ENCODE results near the gene CCL13. TPM values are rescaled to one million over a fixed set of nuclear protein-coding genes. Genes with fewer than 3 reads are reported as not detected.

CCL13 gene
- total and polyA plus RNA-seq, 4 donors = 0.12 to 0.84 TPM; not detected in 2

DNA sequence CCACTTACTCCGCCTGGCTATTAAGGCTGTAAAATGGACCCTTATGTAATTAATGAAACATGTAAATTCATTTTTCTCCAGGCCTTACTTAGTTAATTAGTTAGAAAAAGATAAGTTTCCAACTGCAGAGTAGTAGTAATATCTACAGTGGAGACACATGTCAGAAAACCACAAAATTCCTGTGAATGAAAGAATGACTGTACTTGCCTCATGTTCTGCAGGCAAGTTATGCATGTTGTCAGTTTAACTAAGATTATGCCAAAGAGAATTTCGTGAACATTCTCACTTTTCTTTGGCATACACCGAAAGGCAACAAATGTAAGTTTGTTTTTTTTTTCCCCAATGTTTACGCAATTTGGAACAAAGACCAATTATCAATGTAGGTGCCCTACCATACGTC is 23.6 kb downstream of the CCL13 start:
- H3K36me3 ChIP-seq (ENCODE audit: control insufficient read depth in 4 of 4, insufficient read depth in 3 of 4, low read depth in 1 of 4, low read length in 3 of 4) = no peaks in the 10 kb centered on the region
- DNase-seq (ENCODE audit: low spot score) = no peak
- H3K9ac ChIP-seq (ENCODE audit: low read depth in 1 of 2, low read length in 2 of 2) = no peak overlapping the region
- H3K9me3 ChIP-seq (ENCODE audit: control insufficient read depth in 4 of 4, low read length in 3 of 4) = no peaks in the 10 kb centered on the region
- H3K4me1 ChIP-seq (ENCODE audit: control insufficient read depth in 4 of 4, insufficient read depth in 4 of 4, low read length in 3 of 4) = peaks cover 0 to 3% (median 1%) of the 10 kb centered on the region in 4 donors
- 75% methylated on average over 5 of the region's 5 CpGs for WGBS
- no peak overlapping the region for H3K4me3 ChIP-seq (ENCODE audit: low read depth in 1 of 3, low read length in 3 of 3)
- peaks cover 0 to 3% (median 0%) of the 10 kb centered on the region in 4 donors for H3K27me3 ChIP-seq (ENCODE audit: control insufficient read depth in 4 of 4, insufficient read depth in 4 of 4, low read length in 3 of 4)
- TF ChIP-seq YY1 (IDR thresholded peaks at IDR 0.05) = no peak
- TF ChIP-seq, protein P1, sequence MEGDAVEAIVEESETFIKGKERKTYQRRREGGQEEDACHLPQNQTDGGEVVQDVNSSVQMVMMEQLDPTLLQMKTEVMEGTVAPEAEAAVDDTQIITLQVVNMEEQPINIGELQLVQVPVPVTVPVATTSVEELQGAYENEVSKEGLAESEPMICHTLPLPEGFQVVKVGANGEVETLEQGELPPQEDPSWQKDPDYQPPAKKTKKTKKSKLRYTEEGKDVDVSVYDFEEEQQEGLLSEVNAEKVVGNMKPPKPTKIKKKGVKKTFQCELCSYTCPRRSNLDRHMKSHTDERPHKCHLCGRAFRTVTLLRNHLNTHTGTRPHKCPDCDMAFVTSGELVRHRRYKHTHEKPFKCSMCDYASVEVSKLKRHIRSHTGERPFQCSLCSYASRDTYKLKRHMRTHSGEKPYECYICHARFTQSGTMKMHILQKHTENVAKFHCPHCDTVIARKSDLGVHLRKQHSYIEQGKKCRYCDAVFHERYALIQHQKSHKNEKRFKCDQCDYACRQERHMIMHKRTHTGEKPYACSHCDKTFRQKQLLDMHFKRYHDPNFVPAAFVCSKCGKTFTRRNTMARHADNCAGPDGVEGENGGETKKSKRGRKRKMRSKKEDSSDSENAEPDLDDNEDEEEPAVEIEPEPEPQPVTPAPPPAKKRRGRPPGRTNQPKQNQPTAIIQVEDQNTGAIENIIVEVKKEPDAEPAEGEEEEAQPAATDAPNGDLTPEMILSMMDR (IDR thresholded peaks at IDR 0.05; ENCODE audit: low read depth, low read length, missing input control) = no peak
- TF ChIP-seq, protein P2, sequence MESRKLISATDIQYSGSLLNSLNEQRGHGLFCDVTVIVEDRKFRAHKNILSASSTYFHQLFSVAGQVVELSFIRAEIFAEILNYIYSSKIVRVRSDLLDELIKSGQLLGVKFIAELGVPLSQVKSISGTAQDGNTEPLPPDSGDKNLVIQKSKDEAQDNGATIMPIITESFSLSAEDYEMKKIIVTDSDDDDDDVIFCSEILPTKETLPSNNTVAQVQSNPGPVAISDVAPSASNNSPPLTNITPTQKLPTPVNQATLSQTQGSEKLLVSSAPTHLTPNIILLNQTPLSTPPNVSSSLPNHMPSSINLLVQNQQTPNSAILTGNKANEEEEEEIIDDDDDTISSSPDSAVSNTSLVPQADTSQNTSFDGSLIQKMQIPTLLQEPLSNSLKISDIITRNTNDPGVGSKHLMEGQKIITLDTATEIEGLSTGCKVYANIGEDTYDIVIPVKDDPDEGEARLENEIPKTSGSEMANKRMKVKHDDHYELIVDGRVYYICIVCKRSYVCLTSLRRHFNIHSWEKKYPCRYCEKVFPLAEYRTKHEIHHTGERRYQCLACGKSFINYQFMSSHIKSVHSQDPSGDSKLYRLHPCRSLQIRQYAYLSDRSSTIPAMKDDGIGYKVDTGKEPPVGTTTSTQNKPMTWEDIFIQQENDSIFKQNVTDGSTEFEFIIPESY (IDR thresholded peaks at IDR 0.05) = no peak
- TF ChIP-seq, protein P3, sequence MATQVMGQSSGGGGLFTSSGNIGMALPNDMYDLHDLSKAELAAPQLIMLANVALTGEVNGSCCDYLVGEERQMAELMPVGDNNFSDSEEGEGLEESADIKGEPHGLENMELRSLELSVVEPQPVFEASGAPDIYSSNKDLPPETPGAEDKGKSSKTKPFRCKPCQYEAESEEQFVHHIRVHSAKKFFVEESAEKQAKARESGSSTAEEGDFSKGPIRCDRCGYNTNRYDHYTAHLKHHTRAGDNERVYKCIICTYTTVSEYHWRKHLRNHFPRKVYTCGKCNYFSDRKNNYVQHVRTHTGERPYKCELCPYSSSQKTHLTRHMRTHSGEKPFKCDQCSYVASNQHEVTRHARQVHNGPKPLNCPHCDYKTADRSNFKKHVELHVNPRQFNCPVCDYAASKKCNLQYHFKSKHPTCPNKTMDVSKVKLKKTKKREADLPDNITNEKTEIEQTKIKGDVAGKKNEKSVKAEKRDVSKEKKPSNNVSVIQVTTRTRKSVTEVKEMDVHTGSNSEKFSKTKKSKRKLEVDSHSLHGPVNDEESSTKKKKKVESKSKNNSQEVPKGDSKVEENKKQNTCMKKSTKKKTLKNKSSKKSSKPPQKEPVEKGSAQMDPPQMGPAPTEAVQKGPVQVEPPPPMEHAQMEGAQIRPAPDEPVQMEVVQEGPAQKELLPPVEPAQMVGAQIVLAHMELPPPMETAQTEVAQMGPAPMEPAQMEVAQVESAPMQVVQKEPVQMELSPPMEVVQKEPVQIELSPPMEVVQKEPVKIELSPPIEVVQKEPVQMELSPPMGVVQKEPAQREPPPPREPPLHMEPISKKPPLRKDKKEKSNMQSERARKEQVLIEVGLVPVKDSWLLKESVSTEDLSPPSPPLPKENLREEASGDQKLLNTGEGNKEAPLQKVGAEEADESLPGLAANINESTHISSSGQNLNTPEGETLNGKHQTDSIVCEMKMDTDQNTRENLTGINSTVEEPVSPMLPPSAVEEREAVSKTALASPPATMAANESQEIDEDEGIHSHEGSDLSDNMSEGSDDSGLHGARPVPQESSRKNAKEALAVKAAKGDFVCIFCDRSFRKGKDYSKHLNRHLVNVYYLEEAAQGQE (IDR thresholded peaks at IDR 0.05) = no peak
- no peak for TF ChIP-seq RAD21 (IDR thresholded peaks at IDR 0.05)
- no peak for TF ChIP-seq HNF4A (conservative IDR thresholded peaks at IDR 0.05)
- no peak for TF ChIP-seq EGR1 (IDR thresholded peaks at IDR 0.05; ENCODE audit: low read depth in 2 of 2)
- no peak for TF ChIP-seq FOXA2 (IDR thresholded peaks at IDR 0.05)
- TF ChIP-seq JUND (IDR thresholded peaks at IDR 0.05) = no peak
- TF ChIP-seq MAX (IDR thresholded peaks at IDR 0.05) = no peak
- TF ChIP-seq ATF3 (IDR thresholded peaks at IDR 0.05) = no peak
- no peak for TF ChIP-seq TAF1 (conservative IDR thresholded peaks at IDR 0.05)
- TF ChIP-seq RXRA (IDR thresholded peaks at IDR 0.05) = no peak
- no peak for TF ChIP-seq NR2F2 (IDR thresholded peaks at IDR 0.05)
- TF ChIP-seq HNF4G (IDR thresholded peaks at IDR 0.05) = no peak
- TF ChIP-seq SP1 (IDR thresholded peaks at IDR 0.05) = no peak
- TF ChIP-seq FOXA1 (IDR thresholded peaks at IDR 0.05) = no peak
- TF ChIP-seq GABPA (IDR thresholded peaks at IDR 0.05 in 1 of 2, conservative IDR thresholded peaks at IDR 0.05 in 1 of 2) = no peak
- H3K27ac ChIP-seq (ENCODE audit: low read depth in 1 of 2, low read length in 2 of 2) = no peak overlapping the region
